ENCODE measurements around the gene TAF1B.

The TAF1B gene

GRCh38 chr2:9819551-9819950, 23.7 kb upstream of the TAF1B start:
- TF ChIP-seq CTCF (IDR thresholded peaks at IDR 0.05; ENCODE audit: control extremely low read depth, extremely low read depth, low read depth, missing control alignments) = no peak
- ChIA-PET POLR2A (no interaction called here), CTCF (no interaction called here)
- no peak for DNase-seq (ENCODE audit: extremely low spot score)

- ChIA-PET POLR2A (no interaction called here), CTCF (interaction anchor here (1.0 kb wide), 1 partner anchor 8 kb away, joined by 3 read pairs; no protein-coding TSS in a partner anchor)
- no peak for DNase-seq (ENCODE audit: extremely low spot score)
- no peak for TF ChIP-seq CTCF (IDR thresholded peaks at IDR 0.05; ENCODE audit: control extremely low read depth, extremely low read depth, low read depth, missing control alignments)
These were observed 23.0 kb upstream of the TAF1B start for GRCh38 chr2:9820020-9820973.

- CTCF ChIA-PET = interaction anchor here (1.0 to 2.0 kb wide), 2 partner anchors 8 to 9 kb away, joined by 3 to 6 read pairs; no protein-coding TSS in a partner anchor
- TF ChIP-seq CTCF (IDR thresholded peaks at IDR 0.05; ENCODE audit: control extremely low read depth, extremely low read depth, low read depth, missing control alignments) = no peak
- DNase-seq (ENCODE audit: extremely low spot score) = no peak
- POLR2A ChIA-PET = no interaction called here
These were observed 21.3 kb upstream of the TAF1B start for GRCh38 chr2:9821805-9822445.

GRCh38 chr2:9824441-9824840, 18.8 kb upstream of the TAF1B start:
- ChIA-PET POLR2A (no interaction called here), CTCF (interaction anchor here (1.6 kb wide), 1 partner anchor 25 kb away, joined by 3 read pairs; no protein-coding TSS in a partner anchor)
- TF ChIP-seq CTCF (IDR thresholded peaks at IDR 0.05; ENCODE audit: control extremely low read depth, extremely low read depth, low read depth, missing control alignments) = no peak

GRCh38 chr2:9824956-9825720, 18.1 kb upstream of the TAF1B start:
- CTCF ChIA-PET = interaction anchor here (1.6 kb wide), 1 partner anchor 26 kb away, joined by 3 read pairs; no protein-coding TSS in a partner anchor
- POLR2A ChIA-PET = no interaction called here
- TF ChIP-seq CTCF (IDR thresholded peaks at IDR 0.05; ENCODE audit: control extremely low read depth, extremely low read depth, low read depth, missing control alignments) = no peak
- DNase-seq (ENCODE audit: extremely low spot score) = no peak

More at GRCh38 chr2:9824441-9824840, 18.8 kb upstream of the TAF1B start:
- no peak for DNase-seq (ENCODE audit: extremely low spot score)

- CTCF ChIA-PET = interaction anchor here (1.3 to 3.7 kb wide), 3 partner anchors 12 to 246 kb away, joined by 3 to 21 read pairs (median 9); no protein-coding TSS in a partner anchor
- DNase-seq (ENCODE audit: extremely low spot score) = no peak
- POLR2A ChIA-PET = no interaction called here
- no peak for TF ChIP-seq CTCF (IDR thresholded peaks at IDR 0.05; ENCODE audit: control extremely low read depth, extremely low read depth, low read depth, missing control alignments)
These were observed 17.1 kb upstream of the TAF1B start for GRCh38 chr2:9826208-9826607.
